ENCODE results near the gene GTPBP6. TPM values are rescaled to one million over a fixed set of nuclear protein-coding genes. Genes with fewer than 3 reads are reported as not detected.

The GTPBP6 gene
- total and polyA plus RNA-seq, 2 donors (not counting 3 experiments of a cell fraction or from before 2014, with no cell fraction given): 39.1 to 63.5 TPM

- no peaks in the 10 kb centered on the region for H4K20me1 ChIP-seq (replicated peaks; ENCODE audit: control insufficient read depth, extremely low read depth, insufficient read depth, low read length)
- intact Hi-C loops (cut with micrococcal nuclease): no loop called here
- no peak overlapping the region for H3K27ac ChIP-seq (ENCODE audit: insufficient read depth, low read depth, low read length)
- CTCF ChIA-PET: no interaction called here
- peaks cover 0 to 3% of the 10 kb centered on the region in 2 experiments for H3K36me3 ChIP-seq (ENCODE audit: control insufficient read depth in 2 of 2, extremely low read depth in 1 of 2, insufficient read depth in 2 of 2, low read length in 2 of 2)
- no peaks in the 10 kb centered on the region for H3K9me3 ChIP-seq (replicated peaks; ENCODE audit: control insufficient read depth, insufficient read depth, low read length)
- BruUV-seq (replicated peaks): no TSS peak
- no peak overlapping the region for H2AFZ ChIP-seq (ENCODE audit: low read depth, low read length)
- no peaks in the 10 kb centered on the region for H3K27me3 ChIP-seq (ENCODE audit: control insufficient read depth in 2 of 2, insufficient read depth in 2 of 2, low read length in 2 of 2)
- no peak for DNase-seq (ENCODE audit: low read depth, low spot score)
- H3K4me2 ChIP-seq (ENCODE audit: insufficient read depth, low read length): no peak overlapping the region
- H3K9me1 ChIP-seq (replicated peaks; ENCODE audit: control insufficient read depth, extremely low read depth, insufficient read depth, low read length): no peaks in the 10 kb centered on the region
- dilution Hi-C loops (cut with MboI; ENCODE audit: extremely low pct_ligation_motif_present, low sequenced_read_pairs): no loop called here
- TF ChIP-seq JUN (IDR thresholded peaks at IDR 0.05; ENCODE audit: borderline replicate concordance, insufficient read depth, insufficient read length, low read depth): no peak
- TF ChIP-seq POLR2A (IDR thresholded peaks at IDR 0.05; ENCODE audit: low read depth, low read length): no peak
- no peak for TF ChIP-seq POLR2AphosphoS5 (IDR thresholded peaks at IDR 0.05; ENCODE audit: insufficient read depth, low read depth, low read length)
- TF ChIP-seq MYC (IDR thresholded peaks at IDR 0.05; ENCODE audit: low read depth, low read length): no peak
- no peak for TF ChIP-seq EZH2 (IDR thresholded peaks at IDR 0.05; ENCODE audit: borderline replicate concordance, low read depth, low read length, severe bottlenecking)
- no peak for TF ChIP-seq MAX (IDR thresholded peaks at IDR 0.05; ENCODE audit: insufficient read depth, insufficient read length)
- no peak for TF ChIP-seq CTCF (IDR thresholded peaks at IDR 0.05; ENCODE audit: extremely low read depth in 1 of 2, insufficient read depth in 1 of 2, low read depth in 1 of 2, low read length in 2 of 2)
- no peak for TF ChIP-seq FOS (IDR thresholded peaks at IDR 0.05; ENCODE audit: borderline replicate concordance, insufficient read depth, low read length)
- no peak for TF ChIP-seq GATA2 (IDR thresholded peaks at IDR 0.05; ENCODE audit: insufficient read depth, insufficient read length, low read depth, low read length)
- POLR2A ChIA-PET: no interaction called here
- no peak for FAIRE-seq
- H3K9ac ChIP-seq (replicated peaks; ENCODE audit: extremely low read depth, insufficient read depth, low read length): no peak overlapping the region
- no peaks in the 10 kb centered on the region for H3K79me2 ChIP-seq (ENCODE audit: control insufficient read depth, insufficient read depth, low read length)
- no peak overlapping the region for H3K4me3 ChIP-seq (replicated peaks in 1 of 3; ENCODE audit: insufficient read depth in 1 of 3, low read depth in 1 of 3, low read length in 3 of 3)
- no peaks in the 10 kb centered on the region for H3K4me1 ChIP-seq (ENCODE audit: control insufficient read depth, extremely low read depth, insufficient read depth, low read length)
These were observed 22.2 kb upstream of the GTPBP6 start for GRCh38 chrX:340641-341423.
